Lower leg skin (tissue), 4 donors: Measurements from ENCODE around the gene STK11IP. TPM values are rescaled to one million over a fixed set of nuclear protein-coding genes. Genes with fewer than 3 reads are reported as not detected.

Experiments used
- DNase-seq, 2 donors: peaks; one replicate each; pipeline ENCODE4 v3.0.0-alpha.2; 2019; ENCODE audit warnings: low spot score in 2 of 2
- H3K4me3 ChIP-seq: fragments of 200-600 bp; sonication (generic); 2 replicates; pipeline ENCODE4 v1.5.1; 2017; ENCODE audit warnings: mild to moderate bottlenecking, low read depth; ENCODE audit not compliant: poor library complexity, severe bottlenecking
- CTCF ChIP-seq, 3 donors: fragments of 450-650 bp; IDR thresholded peaks; one replicate each; pipeline ENCODE4 v1.5.1; 2016; ENCODE audit warnings: antibody characterized with exemption in 3 of 3, mild to moderate bottlenecking in 3 of 3, moderate library complexity in 2 of 3
- POLR2A ChIP-seq, 2 donors: fragments of 450-650 bp; IDR thresholded peaks; one replicate each; pipeline ENCODE4 v1.6.1; 2016 to 2017; ENCODE audit warnings: antibody characterized with exemption in 2 of 2, mild to moderate bottlenecking in 1 of 2, moderate library complexity in 1 of 2
- WGBS, 2 donors: methylation state at CpG; one replicate each; pipeline ENCODE4 v1.1.5; 2018; 5-methylcytosine and 5-hydroxymethylcytosine counted together
- intact Hi-C: fragments of 100-400 bp; cut with DNase I; formaldehyde crosslinking; loops from one replicate; pipeline ENCODE4 v1.15.0; 2023; ENCODE audit warnings: low total_unique reads
- total RNA-seq, 4 donors: library from RNA; depleted of rRNA; stranded (reverse); fragments of >200 nt; gene quantifications; one replicate each; pipeline ENCODE4 v1.1.0, GENCODE V29; 2016

The STK11IP gene
- total RNA-seq, 4 donors from 2014 or later, result 13.3 to 37.8 (median 18.9) TPM

GRCh38 chr2:219553168-219553417 lies 44.6 kb upstream of the STK11IP start:
- intact Hi-C loops, result loop anchor here (10.0 kb wide), 1 partner anchor 82 kb away; no protein-coding TSS in a partner anchor
- no peak overlapping the region for H3K4me3 ChIP-seq
- DNase-seq, result no peak
- 31 to 41% methylated on average over 5 to 7 of the region's 7 CpGs for WGBS, 2 donors
- TF ChIP-seq POLR2A (IDR thresholded peaks at IDR 0.05) (no peak), CTCF (IDR thresholded peaks at IDR 0.05) (no peak)

DNA sequence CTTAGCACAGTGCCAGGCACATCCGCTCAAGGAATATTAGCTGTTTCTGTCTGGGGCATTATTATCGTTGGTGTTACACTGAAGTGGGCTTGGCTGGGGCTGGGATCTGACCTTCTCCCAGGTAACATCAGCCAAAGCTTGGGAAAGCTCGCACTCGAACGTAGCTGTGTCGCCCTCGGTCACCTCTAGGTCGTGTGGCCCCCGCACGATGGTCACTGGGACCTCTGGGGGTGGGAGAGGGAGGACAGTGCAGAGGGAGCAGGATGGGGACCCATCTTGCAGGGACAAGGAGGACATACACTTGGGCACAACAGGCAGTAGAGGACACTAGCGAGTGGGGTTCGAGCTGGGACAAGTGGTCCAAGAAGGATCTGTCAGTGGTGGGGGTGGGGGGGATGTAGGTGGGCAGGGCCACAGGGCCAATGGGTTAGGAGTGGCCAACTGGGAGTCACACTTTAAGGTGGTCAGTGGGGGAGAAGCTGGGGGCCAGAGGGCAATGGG lies 44.1 kb upstream of the STK11IP start:
- 80 to 87% methylated on average over 12 of the region's 12 CpGs for WGBS, 2 donors
- H3K4me3 ChIP-seq, result no peak overlapping the region
- DNase-seq, result no peak
- no peak for TF ChIP-seq CTCF (IDR thresholded peaks at IDR 0.05)
- no peak for TF ChIP-seq POLR2A (IDR thresholded peaks at IDR 0.05)
- intact Hi-C loops, result loop anchor here (10.0 kb wide), 1 partner anchor 81 kb away; no protein-coding TSS in a partner anchor

DNA sequence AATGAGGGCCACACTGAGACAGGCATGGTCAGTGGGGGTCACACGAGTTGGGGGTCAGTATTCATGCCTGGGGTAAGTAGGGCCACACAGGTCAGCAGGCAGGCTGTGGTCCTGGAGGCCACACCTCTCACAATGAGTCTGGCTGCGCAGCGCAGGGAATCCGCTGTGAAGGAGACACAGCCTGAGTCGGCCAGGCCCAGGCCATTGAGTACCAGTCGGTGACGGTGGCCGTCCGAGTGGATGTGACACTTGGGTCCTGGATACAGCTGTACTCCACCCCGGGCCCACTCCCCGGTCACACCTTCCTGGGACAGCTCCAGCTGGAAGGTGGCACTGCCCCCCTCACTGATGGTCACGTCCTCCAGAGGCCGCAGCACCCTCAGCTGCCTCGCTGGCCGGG lies 43.3 kb upstream of the STK11IP start:
- no peak for DNase-seq
- TF ChIP-seq CTCF (IDR thresholded peaks at IDR 0.05) (no peak), POLR2A (IDR thresholded peaks at IDR 0.05) (no peak)
- intact Hi-C loops, result loop anchor here (10.0 kb wide), 1 partner anchor 80 kb away; no protein-coding TSS in a partner anchor
- 87 to 93% methylated on average over 8 to 13 of the region's 15 CpGs for WGBS, 2 donors
- H3K4me3 ChIP-seq, result no peak overlapping the region

- 95 to 97% methylated on average over 15 to 20 of the region's 20 CpGs for WGBS, 2 donors
- no peak overlapping the region for H3K4me3 ChIP-seq
- intact Hi-C loops, result loop anchor here (10.0 kb wide), 1 partner anchor 79 kb away; no protein-coding TSS in a partner anchor
- no peak for TF ChIP-seq CTCF (IDR thresholded peaks at IDR 0.05)
- no peak for TF ChIP-seq POLR2A (IDR thresholded peaks at IDR 0.05)
- no peak for DNase-seq
Measured at GRCh38 chr2:219555956-219556355, 41.7 kb upstream of the STK11IP start.

DNA sequence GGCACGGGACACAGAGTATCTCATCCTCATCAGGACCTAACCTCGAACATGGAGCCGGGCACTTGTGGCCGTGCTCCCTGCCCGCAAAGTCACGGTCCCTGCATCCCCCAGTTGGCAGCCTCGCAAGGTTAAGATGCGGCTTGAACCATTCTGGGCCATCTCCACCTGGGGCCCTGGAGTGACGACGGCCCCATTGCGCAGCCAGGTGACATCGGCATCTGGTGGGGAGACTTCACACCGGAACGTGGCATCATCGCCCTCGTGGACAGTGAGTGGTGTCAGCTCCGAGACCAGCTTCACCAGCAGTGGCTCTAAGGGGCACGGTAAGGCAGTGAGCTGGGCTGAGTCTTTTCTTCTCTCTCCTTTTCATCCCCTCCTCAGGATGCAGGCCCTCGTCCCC lies 41.2 kb upstream of the STK11IP start:
- 93% methylated on average over 15 to 19 of the region's 19 CpGs for WGBS, 2 donors
- DNase-seq, result no peak
- H3K4me3 ChIP-seq, result no peak overlapping the region
- intact Hi-C loops, result loop anchor here (10.0 kb wide), 1 partner anchor 78 kb away; no protein-coding TSS in a partner anchor
- no peak for TF ChIP-seq POLR2A (IDR thresholded peaks at IDR 0.05)
- TF ChIP-seq CTCF (IDR thresholded peaks at IDR 0.05), result no peak

DNA sequence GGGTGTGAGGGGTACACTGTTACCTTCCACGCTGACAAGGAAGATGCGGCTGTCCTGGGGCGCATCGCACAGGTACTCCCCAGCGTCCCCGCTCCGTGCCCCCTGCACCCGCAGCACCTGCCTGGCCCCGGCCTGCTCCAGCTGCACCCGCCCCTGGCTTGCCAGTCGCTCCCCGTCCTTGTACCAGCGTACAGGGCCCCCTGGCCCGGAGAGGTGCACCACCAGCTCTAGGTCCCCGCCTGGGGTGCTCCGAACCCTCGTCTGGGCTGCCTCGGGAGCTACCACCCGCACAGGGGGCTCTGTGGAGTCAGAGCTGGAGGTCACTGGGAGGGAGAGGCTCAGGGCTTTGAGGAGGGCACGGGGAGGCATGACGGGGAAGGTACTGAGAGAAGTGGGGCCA lies 40.3 kb upstream of the STK11IP start:
- TF ChIP-seq CTCF (IDR thresholded peaks at IDR 0.05) (no peak), POLR2A (IDR thresholded peaks at IDR 0.05) (no peak)
- intact Hi-C loops, result loop anchor here (10.0 kb wide), 1 partner anchor 77 kb away; no protein-coding TSS in a partner anchor
- no peak for DNase-seq
- 93 to 94% methylated on average over 21 of the region's 21 CpGs for WGBS, 2 donors
- H3K4me3 ChIP-seq, result no peak overlapping the region
